Endothelial cell (in vitro differentiated cells): ENCODE measurements around the gene THAP7. TPM values are rescaled to one million over a fixed set of nuclear protein-coding genes. Genes with fewer than 3 reads are reported as not detected.

Experiments used
- DNase-seq: peaks from one replicate; pipeline ENCODE4 v3.0.0; 2021; ENCODE audit warnings: low spot score
- H3K27ac Mint-ChIP-seq: one replicate; pipeline ENCODE4 v1.8.0; 2021; ENCODE audit warnings: mixed read lengths, inconsistent platforms; ENCODE audit not compliant: unreplicated experiment
- H3K27me3 Mint-ChIP-seq: one replicate; pipeline ENCODE4 v1.8.0; 2021; ENCODE audit warnings: mild to moderate bottlenecking, moderate library complexity, mixed read lengths, inconsistent platforms; ENCODE audit not compliant: unreplicated experiment
- H3K36me3 Mint-ChIP-seq: one replicate; pipeline ENCODE4 v1.8.0; 2021; ENCODE audit warnings: mild to moderate bottlenecking, low read depth, mixed read lengths, inconsistent platforms; ENCODE audit not compliant: unreplicated experiment
- H3K4me1 Mint-ChIP-seq: one replicate; pipeline ENCODE4 v1.8.0; 2021; ENCODE audit warnings: mild to moderate bottlenecking, mixed read lengths, inconsistent platforms; ENCODE audit not compliant: unreplicated experiment
- H3K4me3 Mint-ChIP-seq: one replicate; pipeline ENCODE4 v1.8.0; 2021; ENCODE audit warnings: mild to moderate bottlenecking, mixed read lengths, inconsistent platforms; ENCODE audit not compliant: unreplicated experiment
- H3K9me3 Mint-ChIP-seq: one replicate; pipeline ENCODE4 v1.8.0; 2021; ENCODE audit warnings: mixed read lengths, inconsistent platforms; ENCODE audit not compliant: unreplicated experiment
- total RNA-seq: library from RNA; stranded (reverse); fragmentation: NEBNext Ultra II Directional; extraction: Animal tissue kit (Norgen Biotek cat#: 25700); gene quantifications from one replicate; pipeline ENCODE4 v1.2.1, GENCODE V29; 2021; ENCODE audit not compliant: unreplicated experiment
- TF ChIP-seq, protein P1 (sequence below): fragments of 200-600 bp; sonication (generic); IDR thresholded peaks from one replicate; pipeline ENCODE4 v1.5.0; 2021; ENCODE audit warnings: antibody characterized with exemption; ENCODE audit not compliant: unreplicated experiment

The THAP7 gene
- total RNA-seq, 1 donor from 2014 or later, result 13.5 TPM

DNA sequence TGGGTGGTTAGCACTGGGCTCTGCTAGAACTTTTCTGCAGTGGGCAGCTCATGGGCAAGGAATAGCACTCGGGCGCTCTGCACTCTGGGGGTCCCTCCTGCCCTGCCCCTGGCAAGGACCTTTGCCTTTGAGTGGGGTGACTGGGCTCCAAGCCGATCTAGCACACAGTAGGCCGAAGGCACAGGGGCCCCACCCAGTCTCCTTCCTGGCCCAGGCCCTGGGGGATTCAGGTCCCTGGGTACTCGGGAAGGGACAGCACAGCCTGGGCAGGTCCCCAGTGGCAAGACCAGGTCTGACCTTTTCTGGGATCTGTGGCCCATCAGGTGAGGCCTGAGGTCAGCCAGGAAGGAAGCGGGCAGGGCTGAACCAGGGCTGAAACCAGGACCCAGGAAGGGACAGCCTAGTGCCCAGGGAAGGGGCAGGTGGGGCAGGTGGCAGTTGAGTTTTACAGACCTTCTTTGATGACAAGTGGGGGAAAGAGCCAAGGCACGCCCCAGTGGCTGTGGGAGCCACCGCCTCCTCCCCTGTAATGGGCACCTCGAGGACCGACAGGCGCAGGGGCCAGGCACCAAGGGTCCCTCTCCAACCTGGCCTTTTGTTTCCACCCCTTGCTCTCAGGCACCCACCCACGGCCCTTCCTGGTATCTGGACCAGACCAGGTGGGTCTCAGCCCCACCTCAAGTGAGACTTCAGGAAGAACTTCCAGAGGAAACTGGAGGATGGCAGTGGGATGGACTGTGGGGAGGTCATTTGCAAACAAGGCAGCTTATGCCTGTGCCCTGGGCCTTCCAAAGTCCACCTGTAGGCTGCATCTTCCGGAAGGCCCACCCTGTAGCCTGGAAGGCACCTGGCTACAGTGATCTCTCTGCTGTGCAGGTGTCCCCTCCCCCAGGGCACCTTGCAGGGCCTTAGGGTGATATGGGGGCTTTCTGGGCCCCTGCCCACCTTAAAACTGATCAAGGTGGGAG is 35.7 kb downstream of the THAP7 start:
- DNase-seq, result no peak
- Mint-ChIP-seq H3K4me1 (peaks cover 5% of the 10 kb centered on the region), H3K9me3 (no peaks in the 10 kb centered on the region), H3K36me3 (no peaks in the 10 kb centered on the region), H3K27ac (no peak overlapping the region), H3K4me3 (no peak overlapping the region), H3K27me3 (peaks cover 21% of the 10 kb centered on the region)
- TF ChIP-seq, protein P1, sequence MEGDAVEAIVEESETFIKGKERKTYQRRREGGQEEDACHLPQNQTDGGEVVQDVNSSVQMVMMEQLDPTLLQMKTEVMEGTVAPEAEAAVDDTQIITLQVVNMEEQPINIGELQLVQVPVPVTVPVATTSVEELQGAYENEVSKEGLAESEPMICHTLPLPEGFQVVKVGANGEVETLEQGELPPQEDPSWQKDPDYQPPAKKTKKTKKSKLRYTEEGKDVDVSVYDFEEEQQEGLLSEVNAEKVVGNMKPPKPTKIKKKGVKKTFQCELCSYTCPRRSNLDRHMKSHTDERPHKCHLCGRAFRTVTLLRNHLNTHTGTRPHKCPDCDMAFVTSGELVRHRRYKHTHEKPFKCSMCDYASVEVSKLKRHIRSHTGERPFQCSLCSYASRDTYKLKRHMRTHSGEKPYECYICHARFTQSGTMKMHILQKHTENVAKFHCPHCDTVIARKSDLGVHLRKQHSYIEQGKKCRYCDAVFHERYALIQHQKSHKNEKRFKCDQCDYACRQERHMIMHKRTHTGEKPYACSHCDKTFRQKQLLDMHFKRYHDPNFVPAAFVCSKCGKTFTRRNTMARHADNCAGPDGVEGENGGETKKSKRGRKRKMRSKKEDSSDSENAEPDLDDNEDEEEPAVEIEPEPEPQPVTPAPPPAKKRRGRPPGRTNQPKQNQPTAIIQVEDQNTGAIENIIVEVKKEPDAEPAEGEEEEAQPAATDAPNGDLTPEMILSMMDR, result no peak

DNA sequence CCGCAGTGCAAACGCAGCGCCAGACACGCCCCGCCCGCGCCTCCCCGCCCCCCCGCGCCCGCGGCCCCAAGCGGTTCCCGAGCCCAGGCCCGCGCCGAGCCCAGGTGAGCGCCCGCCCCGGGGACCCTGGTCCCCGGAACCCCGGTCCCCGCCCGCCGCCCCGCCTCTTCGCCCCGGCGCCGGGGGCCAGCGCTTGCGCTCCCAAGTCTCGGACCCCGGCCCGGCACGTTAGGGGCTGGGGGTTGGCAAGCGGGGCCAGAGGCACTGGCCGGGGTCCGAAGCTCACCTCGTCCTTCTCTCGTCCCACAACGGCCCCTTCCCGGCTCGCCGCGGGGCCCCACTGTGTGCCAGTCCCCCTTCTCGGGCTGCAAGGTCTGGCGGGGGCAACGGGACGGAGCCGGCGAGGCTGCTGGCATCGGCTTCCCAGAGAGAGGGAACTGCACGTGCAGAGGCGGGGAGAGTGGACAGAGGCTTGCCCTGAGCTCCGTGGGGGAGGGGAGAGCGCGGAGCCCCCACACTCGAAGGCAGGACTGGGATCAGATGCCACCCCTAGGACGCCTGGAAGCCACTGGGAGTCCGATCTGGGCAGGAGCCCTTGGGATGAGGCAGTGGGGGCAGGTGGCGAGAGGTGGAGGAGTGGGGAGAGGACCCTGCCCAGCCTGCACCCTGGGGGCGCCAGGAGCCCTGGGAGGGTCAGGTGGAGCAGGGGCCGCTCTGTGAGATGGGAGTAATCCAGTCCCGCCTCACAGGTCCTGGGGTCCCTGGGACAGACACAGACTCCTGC is 36.6 kb downstream of the THAP7 start:
- H3K4me1 Mint-ChIP-seq, result peaks cover 5% of the 10 kb centered on the region
- H3K36me3 Mint-ChIP-seq, result no peaks in the 10 kb centered on the region
- no peaks in the 10 kb centered on the region for H3K9me3 Mint-ChIP-seq
- H3K27ac Mint-ChIP-seq, result no peak overlapping the region
- H3K4me3 Mint-ChIP-seq, result no peak overlapping the region
- H3K27me3 Mint-ChIP-seq, result peaks cover 21% of the 10 kb centered on the region
- no peak for DNase-seq
- TF ChIP-seq, protein P1, result no peak

DNA sequence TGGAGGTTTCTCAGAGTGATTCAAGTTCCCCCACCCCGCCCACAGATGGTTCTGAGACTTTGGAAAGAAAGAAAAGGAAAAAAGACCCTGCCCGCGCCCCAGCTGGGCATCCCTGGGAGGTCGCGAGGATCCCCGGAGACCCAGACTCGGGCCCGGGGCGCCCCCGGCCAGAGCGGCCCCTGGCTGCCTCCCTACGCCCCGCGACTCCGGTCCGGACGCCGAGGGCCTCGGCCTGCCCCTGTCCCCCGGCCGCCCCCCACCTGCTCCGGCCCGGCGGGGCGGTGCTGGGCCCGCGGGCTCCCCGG is 37.2 kb downstream of the THAP7 start:
- Mint-ChIP-seq H3K27ac (no peak overlapping the region), H3K4me1 (peaks cover 5% of the 10 kb centered on the region), H3K4me3 (peak overlapping the region; percentile 77), H3K9me3 (no peaks in the 10 kb centered on the region), H3K27me3 (peaks cover 21% of the 10 kb centered on the region), H3K36me3 (no peaks in the 10 kb centered on the region)
- TF ChIP-seq, protein P1, result no peak
- no peak for DNase-seq

DNA sequence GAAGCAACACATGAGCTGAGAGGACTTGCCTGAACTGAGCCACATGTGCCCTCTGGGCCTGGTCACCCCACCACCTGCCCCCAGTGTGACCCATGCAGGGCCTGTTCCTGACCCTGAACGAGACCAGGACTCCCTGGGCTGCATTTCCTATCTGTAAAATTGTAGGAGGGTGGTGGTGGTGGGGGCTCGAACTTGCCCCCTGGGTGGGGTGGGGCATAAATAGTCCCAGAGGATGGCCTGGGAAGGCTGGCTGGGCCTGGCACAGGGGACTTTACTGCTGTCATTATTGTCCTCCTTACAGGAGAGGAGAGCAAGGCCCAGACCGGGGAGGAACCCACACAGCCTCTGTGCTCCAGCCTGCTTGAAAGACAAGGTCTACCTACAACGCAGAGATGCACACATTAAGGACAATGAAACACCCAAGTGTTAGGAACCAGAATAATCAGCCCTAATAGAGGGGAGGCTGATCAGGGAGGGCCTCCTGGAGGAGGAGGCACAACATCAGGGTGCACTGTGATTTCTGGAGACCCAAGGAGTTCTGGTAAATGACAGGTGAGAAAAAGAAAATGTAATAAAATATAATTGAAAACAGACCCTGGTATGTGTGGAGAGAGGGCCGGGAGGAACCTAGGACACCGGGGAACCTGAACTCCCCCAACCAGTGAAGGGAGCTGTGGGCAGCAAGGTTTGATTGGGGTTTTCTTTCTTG is 37.7 kb downstream of the THAP7 start:
- TF ChIP-seq, protein P1, result no peak
- H3K9me3 Mint-ChIP-seq, result no peaks in the 10 kb centered on the region
- DNase-seq, result no peak
- H3K4me1 Mint-ChIP-seq, result peaks cover 5% of the 10 kb centered on the region
- H3K36me3 Mint-ChIP-seq, result no peaks in the 10 kb centered on the region
- H3K27ac Mint-ChIP-seq, result no peak overlapping the region
- H3K27me3 Mint-ChIP-seq, result peaks cover 21% of the 10 kb centered on the region
- H3K4me3 Mint-ChIP-seq, result peak overlapping the region; percentile 77
